CD4-positive, alpha-beta T cell treated with Interferon gamma for 1 hour (primary cell): ENCODE results near the gene IFITM10.

Experiments used
- DNase-seq: peaks from one replicate; pipeline ENCODE4 v3.0.0-alpha.2; 2020

Gene IFITM10

GRCh38 chr11:1736447-1736992, 13.9 kb downstream of the IFITM10 start:
- no peak for DNase-seq

DNA sequence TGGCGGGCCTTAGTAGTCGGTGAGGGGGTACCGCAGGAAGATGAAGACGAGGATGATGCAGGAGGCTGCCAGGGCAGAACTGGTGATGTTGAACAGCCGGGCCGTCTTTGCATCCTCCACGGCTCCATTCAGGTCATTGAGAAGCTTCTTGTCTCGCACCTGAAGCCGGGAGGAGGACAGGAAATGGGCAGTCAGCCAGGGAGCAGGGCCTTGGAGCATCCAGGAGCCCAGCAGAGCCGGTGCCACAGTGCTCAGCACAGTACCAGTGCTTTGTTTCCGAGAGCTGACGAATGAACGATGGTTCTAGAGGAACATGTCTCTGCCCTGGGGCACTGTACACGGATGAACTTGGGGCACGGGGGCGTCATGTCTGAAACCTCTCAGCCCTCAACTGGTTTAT, 15.1 kb downstream of the IFITM10 start:
- no peak for DNase-seq

- DNase-seq = no peak
Observed at GRCh38 chr11:1734641-1735081, 15.7 kb downstream of the IFITM10 start.

DNA sequence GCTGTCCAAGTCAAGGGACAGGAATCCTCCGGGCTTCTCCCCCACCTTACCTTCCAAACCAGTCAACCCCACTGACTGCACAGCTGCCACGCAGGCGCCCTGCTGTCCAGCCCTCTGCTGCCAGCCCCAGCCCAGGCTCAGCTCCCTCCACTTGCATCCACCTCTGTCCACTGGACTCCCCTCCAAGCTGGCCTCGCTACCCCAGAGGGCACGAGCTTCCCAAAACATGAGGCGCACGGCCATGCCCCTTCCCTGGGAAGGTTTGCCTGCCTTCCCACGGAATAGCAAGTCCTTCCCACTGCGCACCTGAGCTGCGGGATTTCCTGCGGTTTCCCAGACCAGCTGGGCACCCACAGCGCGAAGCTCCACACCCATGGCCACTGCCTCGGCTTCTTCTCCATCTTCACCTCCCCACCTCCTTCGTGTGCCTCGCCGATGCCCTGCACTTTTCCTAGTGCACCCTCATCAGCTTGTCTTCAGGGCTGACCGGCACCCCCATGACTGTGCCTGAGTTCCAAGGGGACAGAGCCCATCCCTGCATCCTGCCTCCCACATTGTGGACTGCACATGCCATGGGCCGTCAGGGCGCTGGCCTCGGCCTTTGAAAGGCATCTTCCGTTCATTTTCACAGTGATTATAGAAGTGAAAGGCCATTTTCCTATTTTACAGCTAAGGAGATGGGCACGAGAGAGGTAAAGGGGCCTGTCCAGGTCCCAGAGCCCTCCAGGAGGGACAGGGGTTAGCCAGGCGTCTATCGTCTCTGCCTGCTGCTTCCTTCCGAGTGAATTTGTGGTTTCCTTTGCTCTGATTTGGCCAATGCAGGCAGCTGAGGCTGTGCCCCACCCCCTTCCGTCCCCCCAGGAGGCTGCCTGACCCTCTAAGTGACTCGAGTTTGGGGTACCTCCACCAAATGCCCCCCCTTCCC, 16.4 kb downstream of the IFITM10 start:
- no peak for DNase-seq

GRCh38 chr11:1733009-1733715, 17.2 kb downstream of the IFITM10 start:
- DNase-seq = no peak

DNA sequence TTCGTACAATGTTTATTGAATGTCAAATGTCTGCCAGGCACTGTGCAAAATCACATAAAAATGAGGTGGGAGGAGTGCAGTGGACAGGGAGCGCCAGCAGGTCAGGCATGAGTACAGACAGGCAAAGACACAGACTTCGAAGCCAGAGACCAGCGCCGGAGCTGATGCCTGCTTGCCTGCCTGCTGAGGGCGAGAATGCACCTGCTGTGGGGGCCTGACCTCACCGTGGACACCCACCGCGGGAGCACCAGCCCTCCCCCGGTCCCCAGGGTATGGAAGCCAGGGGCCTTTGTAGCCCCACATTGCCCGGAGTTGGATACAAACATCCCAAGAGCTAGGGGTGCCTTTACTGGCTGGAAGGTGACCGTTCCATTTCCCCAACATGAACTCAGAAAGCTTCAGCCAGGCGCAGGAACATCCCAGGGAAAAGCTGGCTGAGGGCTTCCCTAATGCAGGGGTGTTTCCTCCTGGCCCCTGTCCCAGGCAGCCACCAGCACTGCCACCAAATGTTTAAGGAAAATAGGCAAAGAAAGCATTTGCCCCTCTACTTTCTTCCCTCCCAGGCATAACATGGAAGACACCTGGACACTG, 17.9 kb downstream of the IFITM10 start:
- no peak for DNase-seq

GRCh38 chr11:1731451-1732059, 18.8 kb downstream of the IFITM10 start:
- no peak for DNase-seq

- DNase-seq = no peak
Observed at GRCh38 chr11:1730059-1730629, 20.3 kb downstream of the IFITM10 start.

DNA sequence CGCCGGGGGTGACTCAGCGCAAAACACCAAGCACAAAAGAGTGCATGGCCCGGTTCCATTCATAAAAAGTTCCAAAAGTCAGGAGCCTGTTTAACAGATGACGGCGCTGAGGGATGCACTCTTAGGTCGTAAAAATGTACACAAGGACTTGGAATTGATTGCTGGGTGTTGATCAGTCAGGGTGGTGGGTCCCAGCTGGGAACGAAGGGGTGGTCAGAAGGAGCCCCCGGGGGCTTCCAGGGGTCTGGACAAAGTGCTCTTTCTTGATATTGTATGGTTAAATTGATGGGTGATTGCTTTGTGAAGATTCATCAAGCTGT, 20.7 kb downstream of the IFITM10 start:
- DNase-seq = no peak

DNA sequence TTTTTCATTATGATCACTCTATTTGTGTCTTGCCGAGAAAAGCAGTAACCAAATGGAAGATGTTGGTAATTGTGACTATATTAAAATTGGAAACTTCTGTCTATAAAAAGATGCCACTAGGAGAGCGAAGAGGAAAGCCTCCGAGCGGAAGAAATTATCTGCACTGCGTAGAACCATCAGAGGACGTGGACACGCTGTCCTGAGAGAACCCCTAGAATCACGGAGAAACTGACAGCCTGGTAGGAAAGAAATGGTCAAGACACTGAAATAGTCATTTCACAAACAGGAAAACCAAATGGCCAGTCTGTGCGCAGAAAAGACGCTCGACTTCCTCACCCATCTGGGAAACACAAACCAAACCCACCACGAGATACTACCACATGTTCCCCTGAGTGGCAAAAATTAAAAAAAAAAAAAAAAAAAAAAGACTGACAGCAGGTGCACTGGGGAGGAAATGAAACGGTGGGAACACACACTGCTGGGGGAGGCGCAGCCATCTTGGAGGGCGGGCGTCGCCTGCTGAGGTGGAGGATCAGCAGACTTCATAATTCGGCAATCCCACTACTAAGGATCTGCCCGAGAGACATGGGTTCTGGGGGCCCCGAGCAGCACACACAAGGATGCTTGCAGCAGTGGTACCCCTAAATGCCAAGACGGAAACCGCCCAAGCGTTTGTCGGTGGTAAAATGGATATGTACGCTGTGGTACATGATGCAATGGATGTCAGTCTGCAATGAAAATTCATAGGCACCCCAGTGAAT, 21.3 kb downstream of the IFITM10 start:
- no peak for DNase-seq

DNA sequence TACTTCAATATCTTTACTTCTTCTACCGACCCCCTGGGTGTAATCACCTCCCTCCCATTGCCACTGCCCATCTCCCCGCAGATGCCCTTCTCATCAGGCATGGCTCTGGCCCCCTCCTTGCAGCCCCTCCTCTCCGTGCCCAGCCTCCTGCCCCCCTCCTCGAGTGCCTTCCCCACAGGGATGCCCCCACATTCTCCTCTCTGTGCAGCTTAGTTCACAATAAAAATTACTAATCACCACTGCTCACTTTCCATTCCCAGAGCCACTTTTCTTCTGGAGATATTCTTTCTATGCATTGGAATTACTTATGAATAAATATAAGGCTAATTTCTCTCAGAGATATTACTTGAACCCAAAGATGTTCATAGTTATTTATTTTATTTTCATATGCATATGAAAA, 22.1 kb downstream of the IFITM10 start:
- no peak for DNase-seq

GRCh38 chr11:1727861-1728260, 22.5 kb downstream of the IFITM10 start:
- no peak for DNase-seq

DNA sequence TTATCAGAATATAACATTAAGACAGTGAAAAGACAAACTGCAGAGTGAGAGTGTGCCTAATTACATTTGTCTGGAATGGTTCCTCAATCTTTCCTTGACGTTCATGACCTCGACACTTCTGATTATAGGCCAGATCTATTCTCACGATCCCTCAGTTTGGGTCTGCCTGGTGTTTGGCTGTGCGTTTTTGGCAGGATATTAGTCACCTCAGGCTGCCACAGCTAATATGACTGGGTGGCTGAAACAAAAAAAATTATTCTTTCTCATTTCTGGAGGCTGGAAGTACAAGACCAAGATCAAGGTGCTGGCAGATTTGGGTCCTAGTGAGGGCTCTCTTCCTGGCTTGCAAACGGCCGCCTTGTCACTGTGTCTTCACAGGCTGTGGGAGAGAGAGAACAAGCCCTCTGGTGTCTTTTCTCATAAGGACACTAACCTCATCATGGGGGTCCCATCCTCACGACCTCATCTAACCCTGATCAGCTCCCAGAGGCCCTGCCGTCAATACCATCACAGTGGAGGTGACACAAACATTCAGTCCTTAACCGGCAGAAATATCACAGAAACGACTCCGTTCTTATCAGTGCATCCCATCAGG, 23.2 kb downstream of the IFITM10 start:
- DNase-seq = no peak

- no peak for DNase-seq
Observed at GRCh38 chr11:1719781-1720180, 30.6 kb downstream of the IFITM10 start.

DNA sequence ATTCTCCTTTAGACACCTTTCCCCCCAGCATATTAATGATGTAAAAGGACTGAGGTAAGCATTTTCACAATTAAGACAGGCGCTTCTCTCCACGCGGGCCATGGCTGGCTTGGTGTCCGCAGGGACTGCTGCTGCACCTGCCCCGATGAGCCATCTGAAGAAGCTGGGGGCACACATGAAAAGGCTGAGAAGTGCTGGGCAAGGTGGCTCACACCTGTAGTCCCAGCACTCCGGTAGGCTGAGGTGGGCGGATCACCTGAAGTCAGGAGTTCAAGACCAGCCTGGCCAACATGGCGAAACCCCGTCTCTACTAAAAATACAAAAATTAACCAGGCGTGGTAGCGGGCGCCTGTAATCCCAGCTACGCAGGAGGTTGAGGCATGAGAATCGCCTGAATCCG, 32.1 kb downstream of the IFITM10 start:
- DNase-seq = no peak

DNA sequence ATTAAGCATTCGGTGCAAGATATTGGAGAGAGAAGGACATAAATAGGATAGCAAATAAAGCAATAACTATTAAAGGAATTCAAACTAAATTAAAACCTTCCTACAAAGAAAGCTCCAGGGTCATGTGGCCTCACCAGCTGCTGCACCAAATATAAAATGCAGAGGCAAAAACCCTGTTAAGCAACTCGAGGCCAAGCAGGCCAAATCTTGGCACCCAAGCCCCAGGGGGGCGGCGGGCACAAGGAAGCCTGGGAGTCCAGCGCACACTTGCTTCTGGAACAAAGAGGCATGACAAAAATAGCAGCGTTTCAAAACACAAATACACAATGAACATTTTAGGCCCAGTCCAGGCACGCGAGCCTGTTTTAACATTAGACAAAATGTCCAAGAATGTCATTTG, 32.6 kb downstream of the IFITM10 start:
- DNase-seq = no peak

GRCh38 chr11:1714908-1715885, 35.2 kb downstream of the IFITM10 start:
- no peak for DNase-seq

GRCh38 chr11:1708716-1709115, 41.7 kb downstream of the IFITM10 start:
- DNase-seq = no peak

DNA sequence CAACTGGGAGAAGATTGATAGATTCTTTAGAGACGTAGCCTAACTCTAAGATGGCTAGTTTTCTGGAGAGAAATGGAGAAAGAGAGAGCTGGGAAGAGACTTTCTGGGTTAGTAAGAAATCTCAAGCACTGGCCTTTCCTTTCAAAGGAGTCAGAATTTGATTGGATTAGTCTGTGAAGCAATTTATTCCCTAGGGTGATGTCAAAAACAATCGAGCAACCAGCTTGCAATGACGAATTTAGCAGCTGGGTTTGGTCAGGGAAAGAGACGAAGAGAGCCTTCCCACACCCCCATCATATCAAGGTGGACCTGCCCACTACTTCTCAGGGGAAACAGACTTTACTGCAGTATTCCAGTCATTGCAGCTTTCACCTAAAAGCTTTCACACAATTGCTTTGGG, 42.6 kb downstream of the IFITM10 start:
- no peak for DNase-seq

DNA sequence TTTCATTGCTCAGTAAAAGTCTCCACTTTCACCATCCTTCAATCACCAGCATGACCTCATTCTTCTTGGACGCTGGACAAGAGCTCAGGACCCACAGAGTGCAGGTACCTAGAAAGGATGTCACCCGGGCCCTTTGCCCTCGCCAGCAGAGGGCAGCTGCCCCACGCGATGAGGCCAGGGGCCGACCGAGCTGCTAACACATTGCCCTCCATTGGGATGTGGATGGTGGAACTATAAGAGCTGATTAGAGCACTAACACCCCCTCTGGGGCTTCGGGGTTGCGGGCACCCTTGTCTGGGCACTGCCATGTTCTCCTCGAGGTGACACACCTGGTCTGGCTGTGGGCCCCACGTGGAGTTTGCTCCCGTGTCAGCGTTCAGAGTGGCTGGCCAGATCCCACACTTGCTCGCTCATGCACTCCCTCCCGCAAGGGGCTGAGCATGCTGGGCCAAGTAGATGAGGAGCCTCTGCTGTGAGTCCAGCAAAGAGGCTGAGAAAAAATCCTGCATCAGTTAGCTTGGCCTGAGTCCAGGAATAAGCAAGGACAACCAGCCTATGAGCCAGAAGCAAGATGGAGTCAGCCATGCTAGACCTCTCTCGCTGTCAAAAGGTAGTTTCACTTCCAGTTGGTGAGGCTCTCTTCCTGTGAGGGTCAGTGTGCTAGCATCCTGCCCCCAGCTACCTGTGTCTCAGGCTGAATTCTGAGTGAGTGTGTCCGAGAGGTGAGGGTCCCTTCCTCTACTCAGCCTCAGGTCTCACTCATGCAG, 43.6 kb downstream of the IFITM10 start:
- DNase-seq = no peak
